Hepatocyte (in vitro differentiated cells): ENCODE results near the gene CTNND2.

Experiments
- CTCF ChIP-seq: fragments of 200-600 bp; sonication (generic); IDR thresholded peaks from 2 replicates; pipeline ENCODE4 v1.5.1; 2016; ENCODE audit warnings: antibody characterized with exemption, mild to moderate bottlenecking; ENCODE audit not compliant: poor library complexity
- EZH2 ChIP-seq: fragments of 200-600 bp; sonication (generic); IDR thresholded peaks from 2 replicates; pipeline ENCODE4 v1.6.1; 2016; ENCODE audit warnings: antibody characterized with exemption, mild to moderate bottlenecking, borderline replicate concordance

- TF ChIP-seq CTCF, result no peak
- no peak for TF ChIP-seq EZH2
These were observed 509.3 kb downstream of the CTNND2 start for GRCh38 chr5:11394933-11395332.
